ENCODE data around the gene KRT39.
"Not testable (repeated sequence)": the region's sequence is repeated elsewhere in the genome, so short reads cannot be mapped to it uniquely, and the experiment has no call there.

KRT39 gene

GRCh38 chr17:40966848-40967247 is at the start of gene KRT39:
Gene KRT39 (minus strand): TSS chr17:40966948. CDS start chr17:40966856, 92 bp downstream.
- DNase-seq: no peak

- DNase-seq: no peak
Observed at GRCh38 chr17:41015454-41015853, 48.7 kb upstream of the KRT39 start.

- DNase-seq: no peak
Observed at GRCh38 chr17:41013606-41014005, 46.9 kb upstream of the KRT39 start.

- DNase-seq: no peak
Observed at GRCh38 chr17:41013181-41013580, 46.4 kb upstream of the KRT39 start.

- DNase-seq: no peak
Observed at GRCh38 chr17:41012326-41013120, 45.8 kb upstream of the KRT39 start.

- DNase-seq: no peak
Observed at GRCh38 chr17:41010441-41010840, 43.7 kb upstream of the KRT39 start.

GRCh38 chr17:41009936-41010335 is 43.2 kb upstream of the KRT39 start:
- DNase-seq: no peak

- no peak for DNase-seq
Observed at GRCh38 chr17:41009301-41009760, 42.6 kb upstream of the KRT39 start.

- DNase-seq: no peak
Observed at GRCh38 chr17:41008811-41009210, 42.1 kb upstream of the KRT39 start, which contains the start of gene KRTAP3-1. Gene KRTAP3-1 (minus strand): TSS chr17:41009128. CDS start chr17:41009074, 54 bp downstream.

- no peak for DNase-seq
Observed at GRCh38 chr17:41004397-41004796, 37.6 kb upstream of the KRT39 start.

GRCh38 chr17:41003926-41004325 is 37.2 kb upstream of the KRT39 start:
- DNase-seq: no peak

GRCh38 chr17:41002814-41003213 is 36.1 kb upstream of the KRT39 start:
- peak; percentile 37 for DNase-seq

GRCh38 chr17:41001795-41002194 is 35.0 kb upstream of the KRT39 start:
- no peak for DNase-seq

- not testable (repeated sequence) for DNase-seq
Observed at GRCh38 chr17:40999563-40999962, 32.8 kb upstream of the KRT39 start, which contains the start of gene KRTAP3-2. Gene KRTAP3-2 (minus strand): TSS chr17:40999906. CDS start chr17:40999853, 53 bp downstream.

GRCh38 chr17:40997361-40997760 is 30.6 kb upstream of the KRT39 start:
- DNase-seq: no peak

GRCh38 chr17:40996829-40997228 is 30.1 kb upstream of the KRT39 start:
- DNase-seq: no peak

GRCh38 chr17:40995116-40995515 is 28.4 kb upstream of the KRT39 start:
- no peak for DNase-seq

- DNase-seq: no peak
Observed at GRCh38 chr17:40993839-40994238, 27.1 kb upstream of the KRT39 start, which contains the start of gene KRTAP3-3. Gene KRTAP3-3 (minus strand): TSS chr17:40994164. CDS start chr17:40994097, 67 bp downstream.

GRCh38 chr17:40993084-40993483 is 26.3 kb upstream of the KRT39 start:
- no peak for DNase-seq

- DNase-seq: no peak
Observed at GRCh38 chr17:40992666-40993065, 25.9 kb upstream of the KRT39 start.

GRCh38 chr17:40986920-40987319 is 20.2 kb upstream of the KRT39 start:
- no peak for DNase-seq

GRCh38 chr17:40984226-40984625 is 17.5 kb upstream of the KRT39 start, which contains the start of gene KRT40:
Gene KRT40 (minus strand): TSS chr17:40984326. CDS start chr17:40984273, 53 bp downstream.
- no peak for DNase-seq

- DNase-seq: no peak
Observed at GRCh38 chr17:40981115-40981514, 14.4 kb upstream of the KRT39 start.

- DNase-seq: no peak
Observed at GRCh38 chr17:40980596-40980995, 13.8 kb upstream of the KRT39 start.
